Subcutaneous abdominal adipose tissue (tissue), 5 donors: Measurements from ENCODE around the gene MRPS31.

Source experiments
- H3K27ac ChIP-seq: one replicate; pipeline ENCODE4 v1.7.0; 2013; ENCODE audit warnings: low read depth, mild to moderate bottlenecking, inconsistent platforms, low read length, moderate library complexity
- H3K27me3 ChIP-seq, 5 donors: one replicate each; pipeline ENCODE4 v1.7.0; 2013; ENCODE audit warnings: low read length in 5 of 5, inconsistent platforms in 1 of 5; ENCODE audit not compliant: control insufficient read depth in 5 of 5, insufficient read depth in 4 of 5
- H3K36me3 ChIP-seq, 5 donors: one replicate each; pipeline ENCODE4 v1.7.0; 2013; ENCODE audit warnings: low read length in 5 of 5; ENCODE audit not compliant: control insufficient read depth in 5 of 5, insufficient read depth in 5 of 5
- H3K4me1 ChIP-seq, 5 donors: one replicate each; pipeline ENCODE4 v1.7.0; 2013; ENCODE audit warnings: low read length in 5 of 5, mild to moderate bottlenecking in 3 of 5, moderate library complexity in 1 of 5; ENCODE audit not compliant: control insufficient read depth in 5 of 5, insufficient read depth in 5 of 5
- H3K4me3 ChIP-seq, 5 donors: one replicate each; pipeline ENCODE4 v1.7.0; 2013; ENCODE audit warnings: low read length in 5 of 5, low read depth in 1 of 5
- H3K9ac ChIP-seq, 5 donors: one replicate each; pipeline ENCODE4 v1.7.0; 2013; ENCODE audit warnings: low read length in 5 of 5, mild to moderate bottlenecking in 4 of 5, moderate library complexity in 3 of 5
- H3K9me3 ChIP-seq, 5 donors: one replicate each; pipeline ENCODE4 v1.7.0; 2013; ENCODE audit warnings: low read length in 5 of 5; ENCODE audit not compliant: control insufficient read depth in 5 of 5
- donor health status: healthy.
- donor health status: healthy.
- donor health status: healthy.
- donor health status: healthy.
- donor health status: healthy.

The MRPS31 gene

DNA sequence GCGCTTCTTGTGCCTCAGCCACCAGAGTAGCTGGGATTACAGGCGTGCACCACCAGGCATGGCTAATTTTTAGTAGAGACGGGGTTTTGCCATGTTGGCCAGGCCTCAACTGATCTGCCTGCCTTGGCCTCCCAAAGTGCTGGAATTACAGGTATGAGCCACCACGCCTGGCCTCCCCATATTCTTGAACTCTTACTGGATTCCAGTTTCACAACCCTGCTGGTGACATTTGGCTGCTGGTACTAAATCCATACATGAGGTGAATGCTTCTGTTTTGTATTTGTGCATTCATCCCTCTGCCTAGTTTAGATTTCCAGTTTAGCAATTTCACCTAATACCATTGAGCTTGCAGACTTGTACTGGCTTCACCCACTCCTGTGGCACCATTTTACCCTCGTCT is 32.3 kb upstream of the MRPS31 start:
- Histone ChIP-seq H3K4me3 (no peak overlapping the region), H3K27ac (no peak overlapping the region), H3K27me3 (no peaks in the 10 kb centered on the region), H3K36me3 (peaks cover 10 to 67% (median 33%) of the 10 kb centered on the region in 5 donors), H3K9me3 (no peaks in the 10 kb centered on the region), H3K4me1 (no peaks in the 10 kb centered on the region), H3K9ac (no peak overlapping the region)

DNA sequence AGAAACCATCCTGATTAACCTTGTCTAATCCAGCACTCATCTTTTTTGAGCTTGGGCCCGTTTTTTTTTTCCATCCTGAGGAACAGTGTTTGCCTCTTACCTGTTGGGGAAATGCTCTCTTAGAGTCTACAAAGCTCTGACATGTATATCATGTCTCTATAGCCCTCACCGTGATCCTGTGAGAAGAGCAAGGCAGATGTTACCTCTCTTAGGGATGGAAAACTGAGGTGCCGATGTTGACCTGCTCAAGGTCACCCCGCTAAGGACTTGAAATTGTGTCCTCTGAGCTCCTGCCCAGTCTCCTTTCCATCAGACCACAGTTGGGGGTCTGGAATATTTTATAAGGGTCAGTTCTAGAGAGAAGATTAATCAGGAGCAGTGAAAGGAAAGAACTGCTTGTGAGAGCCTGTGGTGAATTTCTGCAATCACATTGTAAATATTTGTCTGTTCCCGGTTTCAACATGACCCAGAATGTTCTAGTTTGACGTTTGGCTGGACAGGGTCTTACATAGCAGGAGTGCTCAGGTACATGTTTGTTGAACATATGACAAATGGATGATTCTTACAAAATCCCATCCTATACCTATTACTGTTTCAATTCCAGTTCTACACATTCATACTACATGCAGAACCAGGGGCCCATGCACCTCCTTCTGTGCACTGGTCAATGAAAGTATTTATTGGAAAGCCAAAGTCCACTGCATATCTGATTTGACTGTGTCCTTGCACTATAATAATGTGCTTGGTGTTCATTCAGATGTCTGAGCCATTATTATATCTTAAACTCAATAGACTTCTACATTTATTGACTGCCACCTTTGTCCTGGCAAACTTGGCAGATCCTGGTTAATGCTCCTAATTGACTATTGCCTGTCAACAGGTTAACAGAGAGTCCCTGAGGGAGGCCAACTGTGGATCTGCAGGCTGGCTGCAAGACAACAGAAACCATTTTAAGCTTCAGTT is 30.5 kb upstream of the MRPS31 start:
- Histone ChIP-seq H3K36me3 (peaks cover 6 to 66% (median 22%) of the 10 kb centered on the region in 5 donors), H3K4me3 (no peak overlapping the region), H3K27me3 (no peaks in the 10 kb centered on the region), H3K9ac (no peak overlapping the region), H3K27ac (no peak overlapping the region), H3K4me1 (no peaks in the 10 kb centered on the region), H3K9me3 (no peaks in the 10 kb centered on the region)

DNA sequence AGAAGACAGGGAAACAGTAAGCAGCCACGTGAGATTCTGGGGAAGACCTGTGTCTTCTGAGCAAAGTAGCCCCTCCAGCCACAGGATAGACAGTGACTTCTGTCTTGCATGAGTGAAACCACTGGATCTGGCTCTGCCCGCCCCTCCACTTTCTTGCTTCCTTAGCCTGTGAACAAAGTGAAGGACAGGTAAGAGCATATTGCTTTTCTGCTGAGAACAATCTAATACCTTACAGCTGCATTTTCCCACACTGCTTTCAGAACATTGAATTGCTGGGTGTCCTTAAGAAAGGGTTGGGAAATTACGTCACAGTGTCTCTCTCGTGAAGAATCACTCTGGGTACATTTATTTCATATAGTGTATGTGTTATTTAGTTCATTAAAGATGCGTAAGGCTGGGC is 29.6 kb upstream of the MRPS31 start:
- Histone ChIP-seq H3K36me3 (peaks cover 0 to 58% (median 25%) of the 10 kb centered on the region in 5 donors), H3K9me3 (no peaks in the 10 kb centered on the region), H3K4me1 (no peaks in the 10 kb centered on the region), H3K27me3 (no peaks in the 10 kb centered on the region), H3K27ac (no peak overlapping the region), H3K4me3 (no peak overlapping the region), H3K9ac (no peak overlapping the region)

GRCh38 chr13:40799508-40799907 is 28.5 kb upstream of the MRPS31 start:
- Histone ChIP-seq H3K36me3 (peaks cover 0 to 54% (median 25%) of the 10 kb centered on the region in 5 donors), H3K4me3 (no peak overlapping the region), H3K27ac (no peak overlapping the region), H3K4me1 (no peaks in the 10 kb centered on the region), H3K9ac (no peak overlapping the region), H3K27me3 (no peaks in the 10 kb centered on the region), H3K9me3 (no peaks in the 10 kb centered on the region)

DNA sequence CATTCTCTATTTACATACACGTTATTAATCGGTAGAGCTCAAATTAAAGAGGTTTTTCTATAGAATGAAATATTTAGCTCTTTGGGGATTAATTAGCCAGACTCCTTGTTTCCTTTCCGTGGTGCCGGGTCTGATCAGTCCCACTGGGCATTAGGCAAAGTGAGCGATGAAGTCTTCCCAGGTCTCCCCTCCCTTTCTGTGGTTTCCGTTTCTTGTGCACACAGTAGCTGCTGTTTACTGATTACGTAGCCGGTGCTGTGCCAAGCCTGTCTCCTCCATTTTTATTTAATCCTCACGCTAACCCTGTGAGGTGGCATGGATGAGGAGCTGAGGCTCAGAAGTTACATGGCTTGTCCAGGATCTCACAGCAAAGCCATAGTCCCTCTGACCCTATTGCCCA is 27.4 kb upstream of the MRPS31 start:
- Histone ChIP-seq H3K9ac (no peak overlapping the region), H3K4me3 (no peak overlapping the region), H3K4me1 (no peaks in the 10 kb centered on the region), H3K27ac (no peak overlapping the region), H3K9me3 (no peaks in the 10 kb centered on the region), H3K27me3 (no peaks in the 10 kb centered on the region), H3K36me3 (peaks cover 0 to 51% (median 25%) of the 10 kb centered on the region in 5 donors)

DNA sequence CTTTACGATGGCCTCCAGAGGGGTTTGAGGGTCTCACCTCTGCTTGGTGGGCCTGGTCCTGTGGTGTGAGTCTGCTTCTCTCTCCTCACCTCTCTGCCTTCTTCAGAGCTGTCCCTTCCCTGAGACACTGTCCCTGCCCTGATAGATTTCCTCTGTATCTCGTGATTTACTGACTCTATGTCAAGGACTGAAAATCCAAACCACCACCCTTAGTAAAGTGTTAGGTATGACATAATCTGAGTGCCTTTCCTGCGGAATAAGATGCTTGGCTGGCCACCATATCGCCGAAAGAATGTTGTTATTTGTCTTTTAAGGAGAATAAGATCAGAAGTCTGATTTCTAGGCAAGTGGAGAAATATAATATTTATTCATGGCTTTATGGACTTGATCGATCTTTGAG is 25.7 kb upstream of the MRPS31 start:
- Histone ChIP-seq H3K9ac (no peak overlapping the region), H3K27me3 (no peaks in the 10 kb centered on the region), H3K36me3 (peaks cover 0 to 38% (median 26%) of the 10 kb centered on the region in 5 donors), H3K4me1 (no peaks in the 10 kb centered on the region), H3K9me3 (no peaks in the 10 kb centered on the region), H3K27ac (no peak overlapping the region), H3K4me3 (no peak overlapping the region)

- no peaks in the 10 kb centered on the region for H3K9me3 ChIP-seq
- H3K36me3 ChIP-seq, result peaks cover 0 to 23% (median 19%) of the 10 kb centered on the region in 5 donors
- no peaks in the 10 kb centered on the region for H3K27me3 ChIP-seq
- H3K4me1 ChIP-seq, result peaks cover 0 to 7% (median 6%) of the 10 kb centered on the region in 5 donors
- H3K27ac ChIP-seq, result no peak overlapping the region
- no peak overlapping the region for H3K4me3 ChIP-seq
- H3K9ac ChIP-seq, result no peak overlapping the region
These were observed 23.7 kb upstream of the MRPS31 start for GRCh38 chr13:40794414-40795368.

DNA sequence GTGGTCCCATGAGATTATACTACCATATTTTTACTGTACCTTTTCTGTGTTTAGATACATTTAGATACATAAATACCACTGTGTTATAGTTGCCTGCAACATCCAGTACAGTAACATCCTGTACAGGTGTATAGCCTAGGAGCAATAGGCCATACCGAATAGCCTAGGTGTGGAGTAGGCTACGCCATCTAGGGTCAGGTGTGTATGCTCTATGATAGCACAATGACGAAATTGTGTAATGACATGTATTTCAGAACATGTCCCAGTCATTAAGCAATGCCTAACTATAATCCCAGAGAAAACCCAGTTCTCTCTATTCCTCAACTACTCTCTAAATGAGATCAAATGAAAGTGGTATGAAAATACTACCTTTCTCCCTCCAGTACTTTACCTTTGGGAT is 22.3 kb upstream of the MRPS31 start:
- Histone ChIP-seq H3K9ac (no peak overlapping the region), H3K27me3 (no peaks in the 10 kb centered on the region), H3K36me3 (peaks cover 0 to 12% (median 8%) of the 10 kb centered on the region in 5 donors), H3K9me3 (no peaks in the 10 kb centered on the region), H3K4me3 (no peak overlapping the region), H3K27ac (no peak overlapping the region), H3K4me1 (peaks cover 0 to 13% (median 12%) of the 10 kb centered on the region in 5 donors)

DNA sequence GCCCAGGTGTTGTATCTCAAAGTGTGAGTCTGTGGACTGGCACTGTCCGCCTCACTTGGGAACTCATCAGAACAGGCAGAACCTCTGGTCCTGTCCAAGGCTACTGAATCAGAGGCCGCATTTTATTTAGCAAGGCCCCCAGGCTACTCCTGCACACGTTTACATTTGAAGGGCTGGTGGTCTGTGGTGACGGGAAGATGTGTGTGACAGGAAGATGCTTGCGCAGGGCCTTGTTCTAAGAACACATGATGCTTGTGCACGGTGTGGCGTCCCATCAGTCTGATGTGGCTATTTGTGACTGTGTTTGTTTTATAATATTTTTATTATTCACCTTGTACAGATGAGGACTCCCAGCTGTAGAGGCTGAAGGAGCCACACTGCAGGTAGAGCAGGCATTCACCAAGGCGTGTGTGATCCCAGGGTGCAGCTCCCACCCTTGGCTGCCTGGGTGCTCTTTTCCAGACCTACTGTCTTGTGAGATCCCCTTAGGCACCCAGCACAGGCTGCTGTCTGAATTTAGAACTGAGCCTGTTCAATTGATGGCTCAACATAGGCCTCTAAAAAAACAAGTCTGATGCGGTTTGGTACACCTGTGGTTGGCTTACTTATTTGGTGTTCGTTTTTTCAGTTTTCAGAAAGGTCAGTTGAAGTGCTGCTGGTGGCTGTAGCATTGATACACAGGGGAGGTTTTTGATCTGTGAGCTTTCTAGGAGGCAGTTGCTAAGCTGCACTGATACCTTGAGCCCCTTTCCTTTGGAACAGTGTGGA is 21.5 kb upstream of the MRPS31 start:
- no peaks in the 10 kb centered on the region for H3K27me3 ChIP-seq
- peaks cover 0 to 13% (median 12%) of the 10 kb centered on the region in 5 donors for H3K4me1 ChIP-seq
- H3K4me3 ChIP-seq, result no peak overlapping the region
- no peak overlapping the region for H3K27ac ChIP-seq
- no peak overlapping the region for H3K9ac ChIP-seq
- H3K9me3 ChIP-seq, result no peaks in the 10 kb centered on the region
- peaks cover 0 to 12% (median 8%) of the 10 kb centered on the region in 5 donors for H3K36me3 ChIP-seq
